ENCODE results near the gene PTPRN. TPM values are rescaled to one million over a fixed set of nuclear protein-coding genes. Genes with fewer than 3 reads are reported as not detected.

PTPRN gene
- total and polyA plus RNA-seq, 9 of the 15 experiments (the other 6 are each of a cell fraction or from before 2014, with no cell fraction given) = 0.15 to 2.4 (median 0.43) TPM; not detected in 1

DNA sequence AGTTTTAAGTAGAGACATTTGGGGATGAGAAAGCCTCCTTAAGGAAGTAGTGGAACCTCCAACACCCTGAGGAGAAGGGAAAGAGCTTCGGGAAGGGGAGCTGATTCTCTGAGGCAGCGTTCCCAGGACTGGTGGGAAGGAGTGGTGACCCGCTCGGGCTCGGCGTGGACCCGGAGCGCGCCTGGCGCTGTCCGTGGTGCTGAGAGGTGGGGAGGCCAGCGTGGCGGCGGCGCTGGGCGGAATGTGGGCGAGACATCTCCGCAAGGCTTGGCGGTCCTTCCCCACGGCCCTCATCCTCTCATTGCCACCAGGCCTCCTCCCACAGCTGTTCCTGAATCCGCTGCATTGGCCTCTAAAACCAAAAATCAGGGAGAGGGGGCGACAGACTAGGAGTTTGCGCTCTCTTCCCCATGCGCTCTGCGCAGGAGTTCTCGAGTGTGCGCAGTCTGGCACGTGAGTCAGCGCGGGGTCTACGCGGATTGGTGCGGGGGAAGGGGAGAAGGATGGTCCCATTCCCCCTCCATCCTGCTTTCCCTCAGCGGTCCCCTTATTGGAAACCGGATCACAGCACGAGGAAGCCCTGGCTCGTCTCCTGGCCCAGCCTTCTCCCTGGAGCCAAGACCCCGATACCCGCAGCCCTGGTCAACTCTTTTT is 22.5 kb upstream of the PTPRN start:
- Histone ChIP-seq H3K27ac (ENCODE audit: extremely low read depth, low read depth, low read length) (no peak overlapping the region), H3K9me1 (ENCODE audit: control insufficient read depth, insufficient read depth, low read length) (no peaks in the 10 kb centered on the region), H3K4me2 (ENCODE audit: insufficient read depth, low read length) (no peak overlapping the region), H3K9me3 (replicated peaks; ENCODE audit: control insufficient read depth, insufficient read depth, low read depth, low read length) (no peaks in the 10 kb centered on the region), H2AFZ (ENCODE audit: low read depth, low read length) (no peak overlapping the region), H3K79me2 (ENCODE audit: control insufficient read depth, insufficient read depth, low read length) (no peaks in the 10 kb centered on the region), H3K36me3 (ENCODE audit: control insufficient read depth, insufficient read depth, low read length) (no peaks in the 10 kb centered on the region), H4K20me1 (replicated peaks; ENCODE audit: control insufficient read depth, insufficient read depth, low read length) (no peaks in the 10 kb centered on the region), H3K4me1 (replicated peaks in 1 of 2; ENCODE audit: control insufficient read depth in 2 of 2, insufficient read depth in 2 of 2, low read length in 2 of 2) (peaks cover 0 to 13% of the 10 kb centered on the region in 2 experiments; a peak in 1 of 5 replicates), H3K27me3 (ENCODE audit: control insufficient read depth in 2 of 2, insufficient read depth in 2 of 2, low read length in 2 of 2) (peaks cover 0 to 22% of the 10 kb centered on the region in 2 experiments; a peak in 2 of 5 replicates), H3K9ac (ENCODE audit: insufficient read depth in 1 of 2, low read depth in 2 of 2, low read length in 2 of 2) (no peak overlapping the region), H3K4me3 (no peak overlapping the region)
- intact Hi-C loops (cut with micrococcal nuclease) = no loop called here
- in situ Hi-C loops (cut with MboI) = no loop called here
- FAIRE-seq = no peak
- ATAC-seq = peak; percentile 94
- ChIA-PET CTCF (ENCODE audit: low intra/inter-chr PET ratio) (no interaction called here), POLR2A (no interaction called here)
- peak; percentile 58 to 76 (median 67) for DNase-seq (ENCODE audit: extremely low read depth in 1 of 4, low spot score in 3 of 4)
- WGBS (ENCODE audit: insufficient coverage, low coverage, missing lambda C conversion rate) = 25% methylated on average over 10 of the region's 39 CpGs
- BruUV-seq (replicated peaks) = no TSS peak
- TF ChIP-seq E2F3 (CRISPR knock-in tag; IDR thresholded peaks at IDR 0.05) = no peak
- TF ChIP-seq, protein P1, sequence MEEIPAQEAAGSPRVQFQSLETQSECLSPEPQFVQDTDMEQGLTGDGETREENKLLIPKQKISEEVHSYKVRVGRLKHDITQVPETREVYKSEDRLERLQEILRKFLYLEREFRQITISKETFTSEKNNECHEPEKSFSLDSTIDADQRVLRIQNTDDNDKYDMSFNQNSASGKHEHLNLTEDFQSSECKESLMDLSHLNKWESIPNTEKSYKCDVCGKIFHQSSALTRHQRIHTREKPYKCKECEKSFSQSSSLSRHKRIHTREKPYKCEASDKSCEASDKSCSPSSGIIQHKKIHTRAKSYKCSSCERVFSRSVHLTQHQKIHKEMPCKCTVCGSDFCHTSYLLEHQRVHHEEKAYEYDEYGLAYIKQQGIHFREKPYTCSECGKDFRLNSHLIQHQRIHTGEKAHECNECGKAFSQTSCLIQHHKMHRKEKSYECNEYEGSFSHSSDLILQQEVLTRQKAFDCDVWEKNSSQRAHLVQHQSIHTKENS (CRISPR knock-in tag; IDR thresholded peaks at IDR 0.05) = no peak
- TF ChIP-seq ZKSCAN1 (IDR thresholded peaks at IDR 0.05; ENCODE audit: low read depth, low read length) = no peak
- no peak for TF ChIP-seq ZNF561 (CRISPR knock-in tag; conservative IDR thresholded peaks at IDR 0.05)
- TF ChIP-seq CHD1 (IDR thresholded peaks at IDR 0.05; ENCODE audit: low read length) = no peak
- TF ChIP-seq, protein P2, sequence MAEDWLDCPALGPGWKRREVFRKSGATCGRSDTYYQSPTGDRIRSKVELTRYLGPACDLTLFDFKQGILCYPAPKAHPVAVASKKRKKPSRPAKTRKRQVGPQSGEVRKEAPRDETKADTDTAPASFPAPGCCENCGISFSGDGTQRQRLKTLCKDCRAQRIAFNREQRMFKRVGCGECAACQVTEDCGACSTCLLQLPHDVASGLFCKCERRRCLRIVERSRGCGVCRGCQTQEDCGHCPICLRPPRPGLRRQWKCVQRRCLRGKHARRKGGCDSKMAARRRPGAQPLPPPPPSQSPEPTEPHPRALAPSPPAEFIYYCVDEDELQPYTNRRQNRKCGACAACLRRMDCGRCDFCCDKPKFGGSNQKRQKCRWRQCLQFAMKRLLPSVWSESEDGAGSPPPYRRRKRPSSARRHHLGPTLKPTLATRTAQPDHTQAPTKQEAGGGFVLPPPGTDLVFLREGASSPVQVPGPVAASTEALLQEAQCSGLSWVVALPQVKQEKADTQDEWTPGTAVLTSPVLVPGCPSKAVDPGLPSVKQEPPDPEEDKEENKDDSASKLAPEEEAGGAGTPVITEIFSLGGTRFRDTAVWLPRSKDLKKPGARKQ (CRISPR knock-in tag; IDR thresholded peaks at IDR 0.05) = no peak
- 0 out of 2 replicates have a peak, but pooled peaks have one; percentile 58 for TF ChIP-seq ZNF224 (CRISPR knock-in tag; IDR thresholded peaks at IDR 0.05)
- TF ChIP-seq ZNF444 (CRISPR knock-in tag; IDR thresholded peaks at IDR 0.05) = no peak
- no peak for TF ChIP-seq GABPB2 (CRISPR knock-in tag; conservative IDR thresholded peaks at IDR 0.05)
- TF ChIP-seq SRF (CRISPR knock-in tag; IDR thresholded peaks at IDR 0.05) = 0 out of 4 replicates have a peak, but pooled peaks of 1 of the 2 experiments have one; percentile 35
- no peak for TF ChIP-seq SMAD3 (CRISPR knock-in tag; conservative IDR thresholded peaks at IDR 0.05)
- no peak for TF ChIP-seq SMARCB1 (IDR thresholded peaks at IDR 0.05; ENCODE audit: insufficient read length, low read depth)
- TF ChIP-seq HDGF (IDR thresholded peaks at IDR 0.05) = no peak
- no peak for TF ChIP-seq ETV1 (tag; conservative IDR thresholded peaks at IDR 0.05; ENCODE audit: low read depth)
- TF ChIP-seq, protein P3, sequence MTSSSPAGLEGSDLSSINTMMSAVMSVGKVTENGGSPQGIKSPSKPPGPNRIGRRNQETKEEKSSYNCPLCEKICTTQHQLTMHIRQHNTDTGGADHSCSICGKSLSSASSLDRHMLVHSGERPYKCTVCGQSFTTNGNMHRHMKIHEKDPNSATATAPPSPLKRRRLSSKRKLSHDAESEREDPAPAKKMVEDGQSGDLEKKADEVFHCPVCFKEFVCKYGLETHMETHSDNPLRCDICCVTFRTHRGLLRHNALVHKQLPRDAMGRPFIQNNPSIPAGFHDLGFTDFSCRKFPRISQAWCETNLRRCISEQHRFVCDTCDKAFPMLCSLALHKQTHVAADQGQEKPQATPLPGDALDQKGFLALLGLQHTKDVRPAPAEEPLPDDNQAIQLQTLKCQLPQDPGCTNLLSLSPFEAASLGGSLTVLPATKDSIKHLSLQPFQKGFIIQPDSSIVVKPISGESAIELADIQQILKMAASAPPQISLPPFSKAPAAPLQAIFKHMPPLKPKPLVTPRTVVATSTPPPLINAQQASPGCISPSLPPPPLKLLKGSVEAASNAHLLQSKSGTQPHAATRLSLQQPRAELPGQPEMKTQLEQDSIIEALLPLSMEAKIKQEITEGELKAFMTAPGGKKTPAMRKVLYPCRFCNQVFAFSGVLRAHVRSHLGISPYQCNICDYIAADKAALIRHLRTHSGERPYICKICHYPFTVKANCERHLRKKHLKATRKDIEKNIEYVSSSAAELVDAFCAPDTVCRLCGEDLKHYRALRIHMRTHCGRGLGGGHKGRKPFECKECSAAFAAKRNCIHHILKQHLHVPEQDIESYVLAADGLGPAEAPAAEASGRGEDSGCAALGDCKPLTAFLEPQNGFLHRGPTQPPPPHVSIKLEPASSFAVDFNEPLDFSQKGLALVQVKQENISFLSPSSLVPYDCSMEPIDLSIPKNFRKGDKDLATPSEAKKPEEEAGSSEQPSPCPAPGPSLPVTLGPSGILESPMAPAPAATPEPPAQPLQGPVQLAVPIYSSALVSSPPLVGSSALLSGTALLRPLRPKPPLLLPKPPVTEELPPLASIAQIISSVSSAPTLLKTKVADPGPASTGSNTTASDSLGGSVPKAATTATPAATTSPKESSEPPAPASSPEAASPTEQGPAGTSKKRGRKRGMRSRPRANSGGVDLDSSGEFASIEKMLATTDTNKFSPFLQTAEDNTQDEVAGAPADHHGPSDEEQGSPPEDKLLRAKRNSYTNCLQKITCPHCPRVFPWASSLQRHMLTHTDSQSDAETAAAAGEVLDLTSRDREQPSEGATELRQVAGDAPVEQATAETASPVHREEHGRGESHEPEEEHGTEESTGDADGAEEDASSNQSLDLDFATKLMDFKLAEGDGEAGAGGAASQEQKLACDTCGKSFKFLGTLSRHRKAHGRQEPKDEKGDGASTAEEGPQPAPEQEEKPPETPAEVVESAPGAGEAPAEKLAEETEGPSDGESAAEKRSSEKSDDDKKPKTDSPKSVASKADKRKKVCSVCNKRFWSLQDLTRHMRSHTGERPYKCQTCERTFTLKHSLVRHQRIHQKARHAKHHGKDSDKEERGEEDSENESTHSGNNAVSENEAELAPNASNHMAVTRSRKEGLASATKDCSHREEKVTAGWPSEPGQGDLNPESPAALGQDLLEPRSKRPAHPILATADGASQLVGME (CRISPR knock-in tag; IDR thresholded peaks at IDR 0.05) = no peak
